ENCODE results near the gene ARHGAP26.

ARHGAP26 gene

DNA sequence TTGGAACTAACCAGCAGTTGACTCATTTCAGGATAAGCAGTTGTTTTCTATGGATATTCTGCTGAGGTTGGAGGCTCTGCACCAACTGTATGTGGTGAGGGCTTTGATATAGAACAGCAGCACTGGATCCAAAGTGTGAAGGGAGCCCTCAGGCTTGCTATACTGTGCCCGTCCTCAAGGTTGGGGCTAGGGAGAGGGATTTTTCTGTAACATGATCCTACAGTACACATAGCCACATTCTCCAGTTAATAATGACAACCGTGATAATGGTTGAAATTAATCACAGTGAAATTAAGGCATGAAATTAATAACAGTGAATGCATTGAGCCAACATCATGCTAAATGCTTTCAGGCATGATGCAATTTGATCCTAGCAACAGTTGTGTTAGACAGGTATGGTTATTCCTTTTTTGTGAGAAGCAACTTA lies 36.7 kb downstream of the ARHGAP26 start:
- Histone ChIP-seq H3K4me2 (ENCODE audit: low read length) (no peak overlapping the region), H3K9me3 (replicated peaks; ENCODE audit: low read length) (no peaks in the 10 kb centered on the region), H3K36me3 (ENCODE audit: insufficient read depth, low read length) (no peaks in the 10 kb centered on the region), H3K4me1 (ENCODE audit: control insufficient read depth, insufficient read depth, low read length) (no peaks in the 10 kb centered on the region), H3K27me3 (ENCODE audit: control insufficient read depth, insufficient read depth, low read length) (no peaks in the 10 kb centered on the region), H3K9ac (ENCODE audit: low read depth, low read length) (no peak overlapping the region), H3K4me3 (ENCODE audit: low read length) (no peak overlapping the region)

DNA sequence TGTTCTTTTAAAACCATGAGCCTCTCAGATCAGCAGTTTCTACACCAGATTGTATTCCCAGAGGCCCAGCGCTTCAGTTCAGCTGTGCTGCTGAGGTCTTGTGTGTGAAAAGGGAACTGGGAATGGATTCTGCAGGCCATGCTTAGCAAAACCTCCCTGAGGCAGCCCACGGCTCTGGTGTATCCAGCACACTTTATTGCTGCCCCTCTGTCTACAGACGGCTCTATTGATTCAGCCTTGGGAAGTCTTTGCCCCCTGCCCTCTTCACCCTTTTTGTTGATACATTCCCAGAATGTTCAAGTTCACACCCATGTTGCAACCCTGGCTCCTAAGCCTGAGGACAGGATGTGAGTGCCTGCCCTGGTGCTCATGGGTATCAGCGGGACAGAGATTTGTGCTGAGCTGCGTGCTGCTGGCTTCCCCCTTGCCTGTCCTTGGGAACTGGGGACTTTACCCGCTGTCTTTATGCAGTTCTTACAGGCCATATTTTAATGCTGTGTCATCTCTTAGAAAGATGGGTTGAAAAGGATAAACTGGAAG lies 37.3 kb downstream of the ARHGAP26 start:
- Histone ChIP-seq H3K27me3 (ENCODE audit: control insufficient read depth, insufficient read depth, low read length) (no peaks in the 10 kb centered on the region), H3K9ac (ENCODE audit: low read depth, low read length) (no peak overlapping the region), H3K4me3 (ENCODE audit: low read length) (no peak overlapping the region), H3K4me1 (ENCODE audit: control insufficient read depth, insufficient read depth, low read length) (no peaks in the 10 kb centered on the region), H3K36me3 (ENCODE audit: insufficient read depth, low read length) (no peaks in the 10 kb centered on the region), H3K9me3 (replicated peaks; ENCODE audit: low read length) (no peaks in the 10 kb centered on the region), H3K4me2 (ENCODE audit: low read length) (no peak overlapping the region)

DNA sequence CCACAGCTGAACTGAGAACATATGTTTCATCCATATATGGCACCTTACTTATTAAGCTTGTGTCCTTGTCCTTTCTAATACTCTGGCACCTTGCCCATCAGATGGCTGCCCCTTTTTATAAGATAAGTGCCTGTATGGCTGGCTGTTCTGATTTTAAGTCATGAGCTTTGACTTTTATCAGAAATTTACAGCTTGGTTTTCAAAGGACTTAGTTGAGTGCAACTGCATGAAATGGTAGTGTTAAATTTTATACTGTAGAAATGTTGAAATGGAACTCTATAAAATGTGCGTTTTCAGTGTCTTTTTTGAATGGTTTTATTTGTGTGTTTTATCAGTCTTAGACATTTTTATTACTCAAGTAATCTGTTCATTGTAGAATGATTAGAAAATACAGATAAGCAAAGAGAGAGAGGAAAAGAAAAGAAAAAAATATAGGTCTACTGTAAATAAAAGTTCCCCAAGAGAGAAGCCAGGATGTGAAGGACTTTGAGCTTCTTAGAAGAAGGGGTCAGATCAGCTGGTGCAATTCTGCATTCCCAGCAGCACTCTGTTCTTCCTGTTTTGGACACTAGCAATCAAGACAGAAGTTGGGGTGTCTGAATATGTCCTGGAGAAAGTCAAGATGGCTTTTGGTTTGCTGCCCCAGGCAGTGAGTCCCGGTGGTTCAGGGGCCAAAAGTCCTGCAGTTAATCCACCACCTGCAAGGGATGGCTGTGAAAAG lies 38.9 kb downstream of the ARHGAP26 start:
- H3K4me3 ChIP-seq (ENCODE audit: low read length) = no peak overlapping the region
- H3K27me3 ChIP-seq (ENCODE audit: control insufficient read depth, insufficient read depth, low read length) = no peaks in the 10 kb centered on the region
- H3K9me3 ChIP-seq (replicated peaks; ENCODE audit: low read length) = no peaks in the 10 kb centered on the region
- H3K36me3 ChIP-seq (ENCODE audit: insufficient read depth, low read length) = no peaks in the 10 kb centered on the region
- H3K4me2 ChIP-seq (ENCODE audit: low read length) = no peak overlapping the region
- H3K4me1 ChIP-seq (ENCODE audit: control insufficient read depth, insufficient read depth, low read length) = no peaks in the 10 kb centered on the region
- H3K9ac ChIP-seq (ENCODE audit: low read depth, low read length) = no peak overlapping the region

DNA sequence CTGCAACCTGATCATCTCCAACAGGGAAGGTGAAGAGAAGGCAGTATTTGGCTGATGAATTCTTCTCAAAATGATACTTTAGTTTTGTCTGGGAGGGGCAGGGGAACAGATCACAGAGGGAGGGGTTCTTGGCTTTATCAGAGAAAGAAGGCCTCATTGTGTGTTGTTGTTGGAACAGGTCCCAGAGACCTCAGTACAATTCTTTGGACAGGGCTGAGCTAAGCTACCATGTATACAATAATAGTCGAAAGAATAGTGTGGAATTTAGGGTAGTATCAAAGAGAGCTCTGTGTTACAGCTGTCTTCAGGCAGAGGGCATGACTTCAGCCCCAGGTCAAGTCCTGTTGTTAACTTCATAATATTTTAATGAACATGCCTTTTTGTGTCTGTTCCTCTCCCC lies 39.9 kb downstream of the ARHGAP26 start:
- Histone ChIP-seq H3K4me3 (ENCODE audit: low read length) (no peak overlapping the region), H3K4me1 (ENCODE audit: control insufficient read depth, insufficient read depth, low read length) (no peaks in the 10 kb centered on the region), H3K27me3 (ENCODE audit: control insufficient read depth, insufficient read depth, low read length) (no peaks in the 10 kb centered on the region), H3K9ac (ENCODE audit: low read depth, low read length) (no peak overlapping the region), H3K4me2 (ENCODE audit: low read length) (no peak overlapping the region), H3K36me3 (ENCODE audit: insufficient read depth, low read length) (no peaks in the 10 kb centered on the region), H3K9me3 (replicated peaks; ENCODE audit: low read length) (no peaks in the 10 kb centered on the region)

DNA sequence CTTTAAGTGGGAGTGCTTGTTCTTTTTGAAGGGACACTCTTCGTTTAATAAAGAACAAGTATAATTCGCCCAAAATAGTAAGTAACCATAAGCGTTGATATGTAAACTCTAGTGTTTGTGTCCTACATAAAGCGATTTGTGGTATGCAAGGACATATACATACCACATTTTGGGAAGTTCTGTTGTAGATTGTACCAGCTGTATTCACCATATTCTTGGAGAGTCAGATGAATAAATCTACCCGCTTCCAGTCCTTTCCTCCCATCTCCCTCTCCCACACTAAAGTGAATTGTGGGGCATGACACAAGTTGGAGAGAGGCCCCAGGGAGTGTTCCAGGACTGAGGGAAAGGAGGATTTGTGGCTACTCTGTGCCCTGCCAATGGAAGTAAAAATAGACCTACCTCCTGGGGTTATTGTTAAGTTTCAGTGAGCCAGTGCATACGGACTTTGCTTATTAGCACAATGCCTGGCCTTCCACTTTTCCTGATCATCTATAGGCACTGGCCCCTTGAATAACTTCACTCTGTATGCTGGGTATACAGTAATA lies 40.6 kb downstream of the ARHGAP26 start:
- Histone ChIP-seq H3K4me1 (ENCODE audit: control insufficient read depth, insufficient read depth, low read length) (no peaks in the 10 kb centered on the region), H3K4me3 (ENCODE audit: low read length) (no peak overlapping the region), H3K36me3 (ENCODE audit: insufficient read depth, low read length) (no peaks in the 10 kb centered on the region), H3K9ac (ENCODE audit: low read depth, low read length) (no peak overlapping the region), H3K9me3 (replicated peaks; ENCODE audit: low read length) (no peaks in the 10 kb centered on the region), H3K27me3 (ENCODE audit: control insufficient read depth, insufficient read depth, low read length) (no peaks in the 10 kb centered on the region), H3K4me2 (ENCODE audit: low read length) (no peak overlapping the region)

DNA sequence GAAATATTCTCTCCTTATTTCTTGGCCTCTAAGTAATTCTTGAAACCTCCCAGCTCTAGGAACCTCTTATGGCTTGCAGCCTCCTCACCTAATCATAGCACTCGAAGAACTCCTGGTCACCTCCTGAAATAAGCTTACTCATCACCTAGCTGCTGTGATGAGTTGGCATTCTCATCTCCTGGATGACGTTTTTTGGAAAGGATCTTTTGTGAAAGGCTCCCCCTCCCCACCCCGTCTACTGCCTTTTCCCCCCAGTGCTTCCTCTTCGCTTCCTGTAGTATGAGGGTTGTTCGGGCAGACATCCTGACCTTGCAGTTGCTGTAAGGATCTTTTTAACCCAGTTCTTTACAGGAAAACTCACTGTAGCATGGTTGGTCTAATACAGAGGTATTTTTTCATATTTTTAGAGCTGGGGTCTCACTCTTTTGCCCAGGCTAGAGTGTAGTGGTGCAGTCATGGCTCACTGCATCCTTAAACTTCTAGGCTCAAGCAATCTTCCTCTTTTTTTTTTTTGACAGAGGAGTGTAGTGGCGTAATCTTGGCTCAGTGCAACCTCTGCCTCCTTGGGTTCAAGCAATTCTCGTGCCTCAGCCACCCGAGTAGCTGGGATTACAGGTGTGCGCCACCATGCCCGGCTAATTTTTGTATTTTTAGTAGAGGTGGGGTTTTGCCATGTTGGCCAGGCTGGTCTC lies 41.8 kb downstream of the ARHGAP26 start:
- H3K9ac ChIP-seq (ENCODE audit: low read depth, low read length) = no peak overlapping the region
- no peaks in the 10 kb centered on the region for H3K36me3 ChIP-seq (ENCODE audit: insufficient read depth, low read length)
- H3K4me3 ChIP-seq (ENCODE audit: low read length) = no peak overlapping the region
- H3K4me1 ChIP-seq (ENCODE audit: control insufficient read depth, insufficient read depth, low read length) = peaks cover 10% of the 10 kb centered on the region
- H3K4me2 ChIP-seq (ENCODE audit: low read length) = no peak overlapping the region
- no peaks in the 10 kb centered on the region for H3K27me3 ChIP-seq (ENCODE audit: control insufficient read depth, insufficient read depth, low read length)
- H3K9me3 ChIP-seq (replicated peaks; ENCODE audit: low read length) = no peaks in the 10 kb centered on the region

DNA sequence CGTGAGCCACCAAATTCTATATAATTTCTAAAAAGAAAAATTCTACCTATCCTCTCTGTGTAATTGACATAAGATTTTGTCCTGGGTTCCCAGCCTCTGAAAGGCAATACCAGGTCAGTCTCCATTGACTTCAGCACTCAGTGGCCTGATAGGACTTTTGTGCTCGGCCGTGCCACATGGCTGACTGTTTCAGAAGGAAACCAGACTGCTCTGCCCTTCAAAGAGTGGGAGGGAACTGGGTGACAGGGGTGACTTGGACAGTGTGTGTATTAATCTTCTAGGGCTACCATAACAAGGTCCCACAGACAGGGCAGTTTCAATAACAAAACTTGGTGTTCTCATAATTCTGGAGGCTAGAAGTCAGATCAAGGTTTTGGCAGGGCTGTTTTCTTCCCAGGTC lies 43.0 kb downstream of the ARHGAP26 start:
- Histone ChIP-seq H3K27me3 (ENCODE audit: control insufficient read depth, insufficient read depth, low read length) (no peaks in the 10 kb centered on the region), H3K9me3 (replicated peaks; ENCODE audit: low read length) (no peaks in the 10 kb centered on the region), H3K9ac (ENCODE audit: low read depth, low read length) (no peak overlapping the region), H3K4me2 (ENCODE audit: low read length) (no peak overlapping the region), H3K4me3 (ENCODE audit: low read length) (no peak overlapping the region), H3K36me3 (ENCODE audit: insufficient read depth, low read length) (no peaks in the 10 kb centered on the region), H3K4me1 (ENCODE audit: control insufficient read depth, insufficient read depth, low read length) (peaks cover 10% of the 10 kb centered on the region)

DNA sequence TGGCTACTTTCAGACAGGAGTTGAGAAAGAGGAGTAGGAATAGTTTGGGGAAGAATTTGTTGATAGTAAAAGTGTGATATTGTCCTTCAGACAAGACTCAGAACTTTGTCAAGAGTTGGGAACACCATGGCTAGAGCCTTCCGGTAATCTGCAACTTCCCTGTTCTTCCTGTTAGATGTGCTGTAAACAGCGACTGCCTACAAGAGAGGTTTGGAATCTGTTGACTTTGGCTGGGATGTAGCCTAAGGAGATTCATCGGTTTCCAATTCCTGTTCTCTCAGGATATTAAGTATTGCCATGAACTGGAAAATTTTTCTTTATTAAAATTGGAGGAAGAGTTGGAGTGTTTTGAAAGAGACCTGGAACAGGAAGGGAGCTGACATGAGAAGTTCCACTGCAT lies 43.9 kb downstream of the ARHGAP26 start:
- no peak overlapping the region for H3K9ac ChIP-seq (ENCODE audit: low read depth, low read length)
- H3K36me3 ChIP-seq (ENCODE audit: insufficient read depth, low read length) = no peaks in the 10 kb centered on the region
- H3K27me3 ChIP-seq (ENCODE audit: control insufficient read depth, insufficient read depth, low read length) = no peaks in the 10 kb centered on the region

DNA sequence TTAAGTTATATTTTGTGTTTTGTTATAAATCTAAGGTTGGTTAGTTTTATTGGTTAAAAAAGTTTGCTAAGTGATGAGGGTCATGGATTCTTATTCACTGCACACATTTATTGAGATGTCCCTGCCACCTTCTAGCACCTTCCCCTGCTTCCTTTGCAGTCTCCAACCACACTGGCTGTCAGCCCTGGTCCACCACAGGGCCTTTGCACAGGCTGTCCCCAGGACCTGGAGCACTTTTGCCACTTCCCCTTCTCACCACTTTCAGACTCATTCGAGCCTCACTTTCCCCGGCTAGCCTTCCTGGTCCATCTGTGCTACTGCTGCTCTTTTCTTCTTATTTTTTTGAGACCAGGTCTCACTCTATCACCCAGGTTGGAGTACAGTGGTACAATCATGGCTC lies 45.3 kb downstream of the ARHGAP26 start:
- Histone ChIP-seq H3K4me2 (ENCODE audit: low read length) (no peak overlapping the region), H3K4me3 (ENCODE audit: low read length) (no peak overlapping the region), H3K27me3 (ENCODE audit: control insufficient read depth, insufficient read depth, low read length) (no peaks in the 10 kb centered on the region), H3K36me3 (ENCODE audit: insufficient read depth, low read length) (no peaks in the 10 kb centered on the region), H3K9ac (ENCODE audit: low read depth, low read length) (no peak overlapping the region), H3K4me1 (ENCODE audit: control insufficient read depth, insufficient read depth, low read length) (peaks cover 21% of the 10 kb centered on the region), H3K9me3 (replicated peaks; ENCODE audit: low read length) (no peaks in the 10 kb centered on the region)

More for the DNA sequence above, 43.9 kb downstream of the ARHGAP26 start:
- peaks cover 10% of the 10 kb centered on the region for H3K4me1 ChIP-seq (ENCODE audit: control insufficient read depth, insufficient read depth, low read length)
- no peaks in the 10 kb centered on the region for H3K9me3 ChIP-seq (replicated peaks; ENCODE audit: low read length)
- no peak overlapping the region for H3K4me2 ChIP-seq (ENCODE audit: low read length)
- H3K4me3 ChIP-seq (ENCODE audit: low read length) = no peak overlapping the region

DNA sequence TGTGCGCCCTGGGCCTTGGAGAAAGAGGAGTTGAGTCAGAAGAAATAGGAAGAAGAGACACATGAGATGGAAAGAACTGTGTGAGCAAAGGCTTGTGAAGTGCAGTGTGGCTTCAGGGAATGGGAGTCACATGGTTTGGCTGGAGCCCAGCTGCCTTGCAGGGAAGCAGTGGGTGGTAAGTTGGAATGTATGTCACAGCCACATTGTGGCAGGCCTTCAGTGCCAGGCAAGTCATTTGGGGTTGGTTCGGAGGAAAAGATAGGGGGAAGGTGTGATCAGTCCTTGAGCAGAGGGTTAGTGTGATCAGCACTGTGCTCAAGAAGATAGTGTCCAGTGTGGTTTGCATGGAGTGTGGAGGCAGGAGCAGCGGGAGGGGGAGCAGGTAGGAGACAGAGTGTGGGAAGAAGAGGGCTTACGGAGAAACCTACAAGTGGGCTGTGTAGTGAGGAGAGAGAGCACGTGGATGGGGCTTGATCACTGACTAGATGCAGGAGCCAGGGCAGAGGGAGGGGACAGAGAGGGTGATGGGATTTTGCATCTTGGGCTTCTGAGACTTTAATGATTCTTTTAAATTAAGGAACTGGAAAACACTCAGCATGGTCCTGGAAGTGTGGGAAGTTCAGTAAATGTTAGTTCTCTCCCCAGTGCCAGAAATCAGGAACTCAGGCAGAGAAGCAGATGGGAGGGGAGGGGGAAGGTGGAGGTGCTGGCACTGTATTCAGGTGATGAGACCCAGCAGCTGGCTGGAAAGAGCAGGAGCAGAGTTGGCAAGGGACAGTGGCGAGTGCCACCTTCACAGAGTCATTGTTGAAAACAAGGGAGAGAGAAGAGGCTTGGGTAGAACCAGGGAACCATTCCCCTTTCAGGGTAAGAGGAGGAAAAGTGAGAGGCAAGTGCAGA lies 46.6 kb downstream of the ARHGAP26 start:
- Histone ChIP-seq H3K9me3 (replicated peaks; ENCODE audit: low read length) (no peaks in the 10 kb centered on the region), H3K4me2 (ENCODE audit: low read length) (no peak overlapping the region), H3K4me3 (ENCODE audit: low read length) (no peak overlapping the region), H3K27me3 (ENCODE audit: control insufficient read depth, insufficient read depth, low read length) (no peaks in the 10 kb centered on the region), H3K4me1 (ENCODE audit: control insufficient read depth, insufficient read depth, low read length) (peaks cover 26% of the 10 kb centered on the region), H3K36me3 (ENCODE audit: insufficient read depth, low read length) (no peaks in the 10 kb centered on the region), H3K9ac (ENCODE audit: low read depth, low read length) (no peak overlapping the region)

DNA sequence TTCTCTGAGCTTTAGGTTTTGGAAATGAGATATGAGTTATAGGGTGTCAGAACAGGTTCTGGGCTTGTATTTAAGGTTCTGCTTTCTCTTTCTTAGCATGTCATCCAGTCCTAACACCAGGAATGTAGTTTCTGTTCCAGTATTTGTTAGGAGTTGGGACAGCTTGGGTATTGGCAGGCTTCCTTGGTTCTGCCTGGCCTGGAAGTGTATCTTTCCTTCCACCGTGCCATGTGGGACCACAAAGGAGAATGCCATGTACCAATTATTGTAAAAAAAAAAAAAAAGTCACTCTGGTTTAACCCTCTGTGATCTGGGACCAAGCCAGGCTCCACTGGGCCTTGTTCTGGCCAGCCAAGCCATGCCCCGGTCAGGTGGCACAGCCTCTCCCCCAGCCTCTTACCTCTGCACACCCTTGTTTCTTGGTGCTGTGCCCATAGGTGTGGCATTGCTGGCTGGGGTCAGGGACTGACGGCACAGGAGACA lies 47.8 kb downstream of the ARHGAP26 start:
- peaks cover 35% of the 10 kb centered on the region for H3K4me1 ChIP-seq (ENCODE audit: control insufficient read depth, insufficient read depth, low read length)
- no peaks in the 10 kb centered on the region for H3K36me3 ChIP-seq (ENCODE audit: insufficient read depth, low read length)
- H3K4me3 ChIP-seq (ENCODE audit: low read length) = no peak overlapping the region
- no peaks in the 10 kb centered on the region for H3K9me3 ChIP-seq (replicated peaks; ENCODE audit: low read length)
- no peak overlapping the region for H3K9ac ChIP-seq (ENCODE audit: low read depth, low read length)
- H3K4me2 ChIP-seq (ENCODE audit: low read length) = no peak overlapping the region
- H3K27me3 ChIP-seq (ENCODE audit: control insufficient read depth, insufficient read depth, low read length) = no peaks in the 10 kb centered on the region
